HepG2 (cell line): ENCODE data around the gene WDR43. TPM values are rescaled to one million over a fixed set of nuclear protein-coding genes. Genes with fewer than 3 reads are reported as not detected.

Experiments
- ARID4A ChIP-seq: sonication (generic); formaldehyde crosslinking; IDR thresholded peaks from 2 replicates; pipeline ENCODE4 v1.5.0; 2020; ENCODE audit warnings: mild to moderate bottlenecking, missing genetic modification reagents, borderline replicate concordance
- FOXJ3 ChIP-seq: sonication (generic); formaldehyde crosslinking; IDR thresholded peaks from 2 replicates; pipeline ENCODE4 v1.4.0; 2020; ENCODE audit warnings: missing genetic modification reagents, mild to moderate bottlenecking, borderline replicate concordance
- HNRNPK ChIP-seq: fragments of 200-400 bp; formaldehyde crosslinking; IDR thresholded peaks from 2 replicates; pipeline ENCODE4 v1.6.1; 2018; ENCODE audit warnings: low read length, low read depth, moderate library complexity, mild to moderate bottlenecking; ENCODE audit not compliant: poor library complexity, severe bottlenecking
- MLXIP ChIP-seq: sonication (generic); formaldehyde crosslinking; IDR thresholded peaks from 2 replicates; pipeline ENCODE4 v1.9.0; 2021; ENCODE audit warnings: missing genetic modification reagents, borderline replicate concordance
- PLSCR1 ChIP-seq: sonication (generic); formaldehyde crosslinking; IDR thresholded peaks from 2 replicates; pipeline ENCODE4 v1.5.0; 2020; ENCODE audit warnings: missing genetic modification reagents, mild to moderate bottlenecking, borderline replicate concordance
- TOE1 ChIP-seq: sonication (generic); formaldehyde crosslinking; IDR thresholded peaks from 2 replicates; pipeline ENCODE4 v1.4.0; 2020; ENCODE audit warnings: mild to moderate bottlenecking, missing genetic modification reagents
- ZBTB7B ChIP-seq: sonication (generic); formaldehyde crosslinking; IDR thresholded peaks from 2 replicates; pipeline ENCODE4 v1.4.0; 2020; ENCODE audit warnings: missing genetic modification reagents
- ZNF318 ChIP-seq: sonication (generic); formaldehyde crosslinking; IDR thresholded peaks from 2 replicates; pipeline ENCODE4 v1.4.0; 2020; ENCODE audit warnings: mild to moderate bottlenecking, missing genetic modification reagents
- ZNF558 ChIP-seq: sonication (generic); formaldehyde crosslinking; IDR thresholded peaks from 2 replicates; pipeline ENCODE4 v1.9.0; 2022; ENCODE audit warnings: mild to moderate bottlenecking, missing genetic modification reagents, borderline replicate concordance
- polyA plus RNA-seq, 8 experiments: library from polyadenylated mRNA; depleted of rRNA in 3 of 8; stranded (reverse) in 7 of 8; unstranded in 1 of 8; fragments of >200 nt; fragmentation: Illumina TruSeq in 4 of 8; extraction: Trizol in 4 of 8; gene quantifications; 2 replicates each; pipeline versions ENCODE4 v1.2.1 to v1.2.3, GENCODE V29; 2011 to 2016; ENCODE audit warnings: low read depth in 4 of 8, missing spikeins in 1 of 8, mixed read lengths in 1 of 8; ENCODE audit not compliant: insufficient read depth in 1 of 8
- total RNA-seq, 5 experiments: library from RNA; depleted of rRNA; stranded (reverse); fragments of >200 nt; fragmentation: Illumina TruSeq; extraction: Trizol; gene quantifications; 2 replicates each; pipeline ENCODE4 v1.2.3, GENCODE V29; 2016; ENCODE audit warnings: low read depth in 1 of 5

The WDR43 gene
- total and polyA plus RNA-seq, 2 of the 13 experiments (the other 11 are each of a cell fraction or from before 2014, with no cell fraction given), result 121 to 167 TPM

- no peak for TF ChIP-seq ZNF318 (CRISPR knock-in tag)
- TF ChIP-seq PLSCR1, result no peak
- TF ChIP-seq HNRNPK, result no peak
- TF ChIP-seq ZNF558 (CRISPR knock-in tag), result no peak
- TF ChIP-seq FOXJ3, result no peak
- no peak for TF ChIP-seq ARID4A
- no peak for TF ChIP-seq ZBTB7B (CRISPR knock-in tag)
- TF ChIP-seq MLXIP (CRISPR knock-in tag), result no peak
- TF ChIP-seq TOE1, result no peak
These were observed 84.1 kb downstream of the WDR43 start (continued) for GRCh38 chr2:28978606-28979005.
